HG02623 (cell line): ENCODE measurements around the gene TXNRD2.

Source experiments
- ATAC-seq: cut with Tn5 transposase; IDR thresholded peaks from one replicate; pipeline ENCODE4 v1.9.1; 2021; ENCODE audit warnings: moderate library complexity; ENCODE audit not compliant: unreplicated experiment

TXNRD2 gene

GRCh38 chr22:19941365-19942082 is at the start of gene TXNRD2, which contains the start of gene COMT:
TSS of gene TXNRD2 (minus strand) at chr22:19941818. CDS start at chr22:19941803, 15 bp downstream.
TSS of gene COMT (plus strand) at chr22:19941772. CDS start at chr22:19962527, 20,755 bp downstream.
- no peak for ATAC-seq

GRCh38 chr22:19991395-19991644 is 49.7 kb upstream of the TXNRD2 start:
- ATAC-seq, result no peak

DNA sequence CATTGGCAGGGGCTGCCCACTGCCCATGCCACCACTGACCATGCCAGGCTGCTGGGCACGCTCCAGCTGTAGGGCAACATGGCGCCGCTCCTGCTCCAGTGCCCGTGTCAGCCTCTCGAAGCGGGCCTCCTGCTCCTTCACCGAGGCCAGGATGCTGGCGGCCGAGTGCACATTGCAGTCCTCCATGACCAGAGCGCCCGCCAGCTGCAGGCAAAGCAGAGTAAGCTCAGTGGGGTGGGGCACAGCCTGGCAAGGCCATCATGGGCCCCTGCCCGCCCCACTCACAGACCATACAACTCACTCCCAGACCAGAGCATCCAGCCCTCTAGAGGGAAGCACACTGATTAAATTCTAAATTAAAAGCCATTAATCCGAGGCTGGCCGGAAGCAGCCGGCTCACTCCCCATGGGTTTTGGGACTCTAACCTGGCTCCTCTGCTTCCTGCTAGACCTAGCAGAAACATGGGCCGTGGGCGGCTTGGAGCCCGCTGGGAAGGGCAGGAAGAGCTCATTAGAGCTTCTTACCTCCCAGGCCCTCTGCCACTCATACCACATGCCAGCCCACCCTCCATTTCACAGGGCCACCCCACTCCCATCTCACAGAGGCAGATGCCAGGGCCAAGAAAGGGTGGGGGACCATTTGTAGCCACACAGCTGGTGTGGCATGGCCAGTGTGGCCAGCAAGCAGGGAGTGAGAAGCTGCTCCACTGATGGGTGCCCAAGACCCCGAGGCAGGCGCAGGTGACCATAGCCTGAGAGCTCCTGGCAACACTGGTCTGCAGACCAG is 49.2 kb upstream of the TXNRD2 start:
- ATAC-seq, result no peak

- ATAC-seq, result no peak
These were observed 48.6 kb upstream of the TXNRD2 start for GRCh38 chr22:19990188-19990587.

GRCh38 chr22:19989725-19990067 is 48.1 kb upstream of the TXNRD2 start:
- ATAC-seq, result no peak

- ATAC-seq, result no peak
These were observed 47.5 kb upstream of the TXNRD2 start for GRCh38 chr22:19988965-19989724.

DNA sequence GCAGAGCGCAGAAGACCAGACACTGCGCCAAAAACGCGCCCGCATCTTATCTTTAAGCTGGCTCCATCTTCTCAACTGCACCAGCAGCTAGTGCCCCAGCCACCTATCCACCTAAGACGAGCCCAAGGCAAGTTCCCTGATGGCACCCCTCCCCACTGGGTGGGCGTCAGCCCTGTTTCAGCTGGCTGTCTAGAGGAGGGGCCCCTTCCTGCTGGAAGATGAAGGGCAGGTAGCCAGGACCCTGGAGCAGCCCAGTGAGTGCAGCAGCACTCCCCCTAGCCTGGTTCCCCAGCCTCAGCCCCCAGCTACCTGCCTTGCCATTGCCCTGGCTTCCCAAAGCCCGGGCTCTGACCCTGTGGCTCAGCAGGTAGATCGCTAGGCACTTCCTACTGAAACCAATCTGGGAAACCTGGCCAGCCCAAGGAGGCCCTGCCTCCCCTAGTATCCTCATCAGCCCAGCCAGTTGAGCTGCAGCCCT is 46.8 kb upstream of the TXNRD2 start:
- no peak for ATAC-seq

- no peak for ATAC-seq
These were observed 46.0 kb upstream of the TXNRD2 start for GRCh38 chr22:19987394-19988306.

- ATAC-seq, result no peak
These were observed 45.1 kb upstream of the TXNRD2 start for GRCh38 chr22:19986410-19987341.

GRCh38 chr22:19986011-19986409 is 44.4 kb upstream of the TXNRD2 start:
- no peak for ATAC-seq

DNA sequence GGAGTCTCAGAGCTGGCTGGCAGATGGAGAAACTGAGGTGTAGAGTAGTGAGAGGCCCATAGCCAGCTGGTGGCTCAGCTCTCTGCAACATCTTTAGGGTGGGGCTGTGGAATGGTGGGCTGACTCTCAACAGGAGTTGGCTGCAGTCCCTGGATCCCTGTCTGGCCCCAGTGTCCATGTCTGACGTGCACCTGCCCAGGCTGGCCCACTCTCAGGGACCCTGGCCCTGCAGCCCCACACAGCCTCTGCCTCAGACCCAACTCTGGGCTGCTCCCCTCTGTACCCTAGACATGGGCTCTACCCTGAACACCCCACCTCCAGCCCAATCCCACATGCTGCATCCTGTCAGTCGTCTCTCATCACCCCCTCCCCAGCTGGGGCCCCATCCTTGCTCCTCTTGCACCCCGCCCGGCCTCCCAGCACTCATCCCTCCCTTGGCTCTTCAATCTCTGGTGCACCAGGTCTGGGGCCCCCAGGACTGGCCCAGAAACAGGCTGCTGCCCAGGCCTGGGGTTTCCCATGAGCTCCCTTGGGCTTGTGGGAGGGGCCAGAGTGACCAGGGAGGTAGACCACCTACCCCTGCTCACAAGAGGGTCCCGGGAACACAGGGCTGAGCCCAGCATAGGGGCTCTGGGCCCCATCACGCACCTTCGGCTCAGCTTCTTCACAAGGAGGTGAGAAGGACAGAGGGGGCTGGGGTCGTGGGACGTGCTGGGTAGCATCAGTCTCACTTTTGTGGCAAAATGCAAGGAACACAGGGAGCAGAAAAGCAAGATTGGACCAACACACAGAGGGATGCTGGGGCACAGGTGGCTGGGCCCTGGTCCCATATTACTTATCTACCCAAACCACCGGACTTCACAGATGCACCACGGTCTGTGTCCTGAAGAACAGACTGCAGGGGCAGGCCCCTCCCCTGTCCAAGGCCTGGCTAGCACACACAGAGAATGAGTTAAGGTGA is 43.5 kb upstream of the TXNRD2 start:
- no peak for ATAC-seq

GRCh38 chr22:19984201-19984753 is 42.7 kb upstream of the TXNRD2 start:
- ATAC-seq, result no peak

DNA sequence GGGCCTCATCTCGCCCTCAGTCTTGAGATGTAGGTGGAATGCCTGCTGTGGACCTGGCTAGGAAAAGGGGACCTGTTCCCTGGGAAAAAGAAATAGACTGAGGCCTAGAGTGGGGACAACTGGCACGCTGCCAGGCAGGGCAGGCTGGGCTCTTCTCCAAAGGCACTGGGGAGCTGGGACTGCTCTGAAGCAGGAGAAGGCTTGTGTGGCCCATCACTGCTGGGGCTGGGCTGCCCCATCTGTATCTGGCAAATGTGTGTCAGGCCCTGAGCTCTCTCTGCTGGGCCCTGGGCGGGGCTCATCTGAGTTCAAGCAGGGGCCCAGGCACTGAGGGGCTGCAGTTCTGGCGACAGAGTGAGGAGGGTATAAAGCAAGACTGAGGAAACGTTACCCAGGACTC is 42.1 kb upstream of the TXNRD2 start:
- no peak for ATAC-seq

GRCh38 chr22:19982991-19983578 is 41.5 kb upstream of the TXNRD2 start:
- ATAC-seq, result no peak

DNA sequence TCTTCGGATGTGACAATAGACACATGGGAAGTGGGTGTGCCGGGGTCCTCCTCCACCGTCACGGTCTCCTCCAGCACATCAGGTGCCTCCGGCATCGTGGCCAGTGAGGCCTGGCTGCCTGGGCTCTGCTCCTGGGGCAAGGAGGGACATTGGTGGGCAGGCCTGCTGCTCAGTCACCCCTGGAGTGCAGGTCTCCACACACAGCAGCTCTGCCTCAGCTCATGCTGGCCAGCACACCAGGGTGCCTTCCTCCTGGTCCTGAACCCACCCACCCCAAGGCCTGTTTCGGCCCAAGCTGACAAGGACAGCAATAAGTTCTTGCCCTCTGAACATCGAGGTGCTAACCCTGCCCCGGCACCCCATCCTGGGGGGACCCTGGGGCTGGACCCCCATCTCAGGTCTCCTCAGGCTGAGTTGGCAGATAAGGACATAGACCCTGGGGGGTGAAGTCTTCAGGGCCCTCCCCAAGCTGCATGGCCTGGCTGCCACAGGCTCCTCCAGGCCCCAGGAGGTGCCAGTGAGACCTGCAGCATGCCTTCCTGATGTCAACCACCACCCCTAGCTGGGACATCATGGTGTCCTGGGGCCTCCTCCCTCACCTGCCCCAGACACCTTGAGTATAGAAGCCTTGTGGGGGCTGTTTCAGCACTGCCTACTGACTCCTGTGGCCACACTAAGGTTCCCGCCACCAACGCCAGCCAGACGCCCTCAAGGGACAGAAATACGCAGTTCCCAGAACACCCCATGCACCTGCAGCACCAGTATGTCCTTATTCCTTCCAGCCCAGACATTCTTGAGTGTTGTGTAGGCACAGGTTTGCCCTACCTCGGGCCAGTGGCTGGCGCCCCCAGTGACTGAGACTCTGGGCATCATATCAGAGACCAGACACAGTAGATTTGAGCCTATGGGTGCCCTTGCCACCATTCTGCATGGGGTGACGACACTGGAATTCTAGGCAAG is 40.6 kb upstream of the TXNRD2 start:
- ATAC-seq, result no peak

GRCh38 chr22:19981171-19981960 is 39.7 kb upstream of the TXNRD2 start:
- no peak for ATAC-seq
